GM04504 (cell line): Measurements from ENCODE around the gene IGFL1.
"Not testable (repeated sequence)": the region's sequence is repeated elsewhere in the genome, so short reads cannot be mapped to it uniquely, and the experiment has no call there.

Experiments used
- DNase-seq: peaks from one replicate; pipeline ENCODE4 v3.0.0-alpha.2; 2012; ENCODE audit warnings: low read depth

The IGFL1 gene

DNA sequence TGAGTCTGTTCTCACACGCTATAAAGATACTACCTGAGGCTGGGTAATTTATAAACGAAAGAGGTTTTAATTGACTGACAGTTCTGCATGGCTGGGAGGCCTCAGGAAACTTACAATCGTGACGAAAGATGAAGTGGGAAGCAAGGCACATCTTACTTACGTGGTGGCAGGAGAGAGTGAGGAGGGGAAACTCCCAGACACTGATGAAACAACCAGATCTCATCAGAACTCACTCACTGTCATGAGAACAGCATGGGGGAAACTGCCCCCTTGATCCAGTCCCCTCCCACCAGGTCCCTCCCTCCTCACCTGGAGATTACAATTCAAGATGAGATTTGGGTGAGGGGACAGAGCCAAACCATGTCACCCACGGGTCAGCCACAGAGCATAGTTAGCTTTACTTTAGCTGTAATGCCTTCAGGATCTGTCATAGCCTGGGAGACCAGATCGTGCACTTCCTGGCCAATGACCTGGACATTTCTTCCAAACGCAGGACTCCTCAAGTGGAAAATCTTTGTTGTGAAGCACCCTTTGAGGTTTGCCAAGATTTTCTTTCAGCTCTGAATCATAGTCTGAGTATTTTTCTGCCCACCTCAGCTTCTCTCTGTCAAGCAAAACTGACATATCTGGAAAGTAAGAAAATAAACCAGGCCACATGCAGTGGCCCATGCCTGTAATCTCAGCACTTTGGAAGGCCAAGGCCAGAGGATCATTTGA is 42.1 kb downstream of the IGFL1 start:
- DNase-seq, result peak; percentile 38

DNA sequence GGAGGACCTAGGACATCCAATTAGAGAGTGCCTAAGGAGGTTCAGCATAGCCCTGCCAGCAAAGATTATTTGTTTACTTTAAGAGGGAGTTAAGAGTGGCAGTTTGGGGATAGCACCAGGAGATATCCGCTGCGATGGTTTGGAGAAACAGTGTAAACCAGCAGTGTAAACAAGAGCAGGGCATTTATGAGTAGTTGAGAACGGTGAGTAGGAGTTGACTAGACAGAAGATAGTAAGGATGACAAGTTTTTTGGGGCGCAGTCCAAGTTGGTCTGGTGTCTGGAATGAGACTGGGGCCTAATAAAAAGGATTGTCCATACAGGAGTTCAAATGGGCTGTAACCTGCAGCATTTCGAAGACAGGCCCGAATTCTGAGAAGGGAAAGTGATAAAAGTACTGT is 44.4 kb downstream of the IGFL1 start:
- DNase-seq, result not testable (repeated sequence)

GRCh38 chr19:46279177-46279576 is 49.6 kb downstream of the IGFL1 start:
- no peak for DNase-seq
